Ovary (tissue), 9 donors: ENCODE measurements around the gene KRTAP6-2. TPM values are rescaled to one million over a fixed set of nuclear protein-coding genes. Genes with fewer than 3 reads are reported as not detected.

Source experiments
- DNase-seq, 5 donors: peaks; one replicate each; pipeline ENCODE4 v3.0.0-alpha.2; 2019 to 2020
- H3K27ac ChIP-seq, 2 donors: fragments of 200-600 bp; one replicate each; pipeline versions ENCODE4 v1.5.1 to v1.8.0; 2019 to 2022
- H3K27me3 ChIP-seq: fragments of 200-600 bp; one replicate; pipeline ENCODE4 v1.8.0; 2022
- H3K36me3 ChIP-seq: fragments of 200-600 bp; sonication (generic); one replicate; pipeline ENCODE4 v1.5.1; 2019
- H3K4me1 ChIP-seq: one replicate; pipeline ENCODE4 v1.8.1; 2013; ENCODE audit warnings: mild to moderate bottlenecking, moderate library complexity; ENCODE audit not compliant: insufficient read depth
- H3K4me3 ChIP-seq: fragments of 200-600 bp; sonication (generic); one replicate; pipeline ENCODE4 v1.5.1; 2017
- H3K9me3 ChIP-seq, 2 donors: fragments of 200-600 bp in 1 of 2; sonication (generic) in 1 of 2; one replicate each; pipeline versions ENCODE4 v1.5.1 to v1.8.1; 2013 to 2019; ENCODE audit warnings: mild to moderate bottlenecking in 1 of 2, moderate library complexity in 1 of 2
- CTCF ChIP-seq, 3 donors: fragments of 450-650 bp in 2 of 3; fragments of 200-600 bp in 1 of 3; IDR thresholded peaks; one replicate each; pipeline versions ENCODE4 v1.5.1 to v1.8.0; 2016 to 2022; ENCODE audit warnings: antibody characterized with exemption in 3 of 3, mild to moderate bottlenecking in 1 of 3
- EP300 ChIP-seq: sonication (generic); formaldehyde crosslinking; IDR thresholded peaks from one replicate; pipeline ENCODE4 v1.6.1; 2017; ENCODE audit warnings: antibody characterized with exemption
- POLR2A ChIP-seq: fragments of 450-650 bp; IDR thresholded peaks from one replicate; pipeline ENCODE4 v1.6.1; 2017; ENCODE audit warnings: antibody characterized with exemption, mild to moderate bottlenecking, moderate library complexity
- WGBS, 3 donors: extraction: QIAGEN DNeasy Blood & Tissue Kit in 1 of 3; methylation state at CpG; one replicate each; pipeline versions ENCODE4 v1.1.5 to v1.1.7; 2013 to 2017; 5-methylcytosine and 5-hydroxymethylcytosine counted together
- intact Hi-C, 4 donors: fragments of 100-400 bp; cut with DNase I; formaldehyde crosslinking; loops; one replicate each; pipeline versions ENCODE4 v1.11.0 to v1.15.1; 2022 to 2023
- polyA plus RNA-seq, 2 donors: library from polyadenylated mRNA; stranded (reverse); fragments of 200-250 nt in 1 of 2; fragments of 350-450 nt in 1 of 2; fragmentation: Illumina TruSeq in 1 of 2; extraction: RNeasy Lipid Tissue Mini Kit (QIAGEN cat#74804) in 1 of 2; gene quantifications; one replicate each; pipeline ENCODE4 v1.2.3, GENCODE V29; 2013 to 2014
- total RNA-seq, 7 donors: library from RNA; depleted of rRNA in 2 of 7; stranded (reverse); fragments of >200 nt in 2 of 7; fragmentation: NEBNext Ultra II Directional in 3 of 7; extraction: Animal tissue kit (Norgen Biotek cat#: 25700) in 3 of 7; gene quantifications; one replicate each; pipeline versions ENCODE4 v1.1.0 to v1.2.4, GENCODE V29; 2016 to 2023
- donor health status: DM: no; HTN: no; CAD: no; lungs with moderate emphysema.
- donor health status: DM: no; HTN: no; CAD: no.
- donor health status: Bipolar disorder and iron deficiency.
- donor health status: DM: yes; HTN: yes; CAD: no.
- donor health status: DM: no; HTN: no; CAD: no.
- donor health status: DM: yes; HTN: yes; CAD: no.

The KRTAP6-2 gene
- total and polyA plus RNA-seq, 9 donors, result not detected

GRCh38 chr21:30567617-30568016 lies 31.1 kb downstream of the KRTAP6-2 start:
- Histone ChIP-seq H3K4me1 (no peaks in the 10 kb centered on the region), H3K27me3 (no peaks in the 10 kb centered on the region), H3K36me3 (no peaks in the 10 kb centered on the region), H3K27ac (no peak overlapping the region), H3K4me3 (no peak overlapping the region), H3K9me3 (no peaks in the 10 kb centered on the region)
- TF ChIP-seq CTCF (IDR thresholded peaks at IDR 0.05) (no peak), POLR2A (no peak)
- intact Hi-C loops, result no loop called here
- no peak for DNase-seq

GRCh38 chr21:30563630-30564029 lies 35.1 kb downstream of the KRTAP6-2 start:
- no peak for DNase-seq
- Histone ChIP-seq H3K4me1 (no peaks in the 10 kb centered on the region), H3K36me3 (no peaks in the 10 kb centered on the region), H3K27ac (no peak overlapping the region), H3K4me3 (no peak overlapping the region), H3K9me3 (no peaks in the 10 kb centered on the region), H3K27me3 (no peaks in the 10 kb centered on the region)
- TF ChIP-seq CTCF (IDR thresholded peaks at IDR 0.05), result no peak
- TF ChIP-seq EP300, result no peak
- no peak for TF ChIP-seq POLR2A
- intact Hi-C loops, result no loop called here
- WGBS, 3 donors, result 80 to 84% (median 81%) methylated on average over 2 of the region's 2 CpGs

- H3K4me3 ChIP-seq, result no peak overlapping the region
- no peaks in the 10 kb centered on the region for H3K36me3 ChIP-seq
- H3K27me3 ChIP-seq, result no peaks in the 10 kb centered on the region
- no peak overlapping the region for H3K27ac ChIP-seq
- no peaks in the 10 kb centered on the region for H3K9me3 ChIP-seq
- TF ChIP-seq EP300, result no peak
- no peak for TF ChIP-seq CTCF (IDR thresholded peaks at IDR 0.05)
- intact Hi-C loops, result no loop called here
- H3K4me1 ChIP-seq, result no peaks in the 10 kb centered on the region
- no peak for DNase-seq
- 52 to 78% (median 60%) methylated on average over 6 of the region's 6 CpGs for WGBS, 3 donors
Measured at GRCh38 chr21:30563072-30563471, 35.6 kb downstream of the KRTAP6-2 start.

- 73 to 80% (median 79%) methylated on average over 2 of the region's 2 CpGs for WGBS, 3 donors
- Histone ChIP-seq H3K9me3 (no peaks in the 10 kb centered on the region), H3K4me3 (no peak overlapping the region), H3K27ac (no peak overlapping the region), H3K27me3 (no peaks in the 10 kb centered on the region), H3K4me1 (no peaks in the 10 kb centered on the region), H3K36me3 (no peaks in the 10 kb centered on the region)
- intact Hi-C loops, result no loop called here
- no peak for DNase-seq
- TF ChIP-seq CTCF (IDR thresholded peaks at IDR 0.05) (no peak), EP300 (no peak), POLR2A (no peak)
Measured at GRCh38 chr21:30561957-30562356, 36.7 kb downstream of the KRTAP6-2 start.
